Liver (tissue), 3 donors: ENCODE data around the gene C10orf71.

Experiments
- EGR1 ChIP-seq, 2 donors: IDR thresholded peaks; 2 replicates each; pipeline ENCODE4 v1.6.1; 2016 to 2018; ENCODE audit warnings: antibody characterized with exemption in 2 of 2, low read depth in 2 of 2
- FOXA1 ChIP-seq: IDR thresholded peaks from 2 replicates; pipeline ENCODE4 v1.6.1; 2016; ENCODE audit warnings: antibody characterized with exemption
- GABPA ChIP-seq, 2 donors: IDR thresholded peaks in 1 of 2; conservative IDR thresholded peaks in 1 of 2; 2 replicates each; pipeline ENCODE4 v1.6.1; 2016; ENCODE audit warnings: antibody characterized with exemption in 2 of 2, mild to moderate bottlenecking in 1 of 2, moderate library complexity in 1 of 2
- JUND ChIP-seq, 2 donors: IDR thresholded peaks; 2 replicates each; pipeline ENCODE4 v1.6.1; 2016; ENCODE audit warnings: antibody characterized with exemption in 2 of 2
- RAD21 ChIP-seq, 2 donors: IDR thresholded peaks; 2 replicates each; pipeline ENCODE4 v1.6.1; 2016; ENCODE audit warnings: antibody characterized with exemption in 2 of 2, mild to moderate bottlenecking in 2 of 2
- RXRA ChIP-seq, 2 donors: IDR thresholded peaks; 2 replicates each; pipeline ENCODE4 v1.6.1; 2017 to 2018; ENCODE audit warnings: antibody characterized with exemption in 2 of 2, mild to moderate bottlenecking in 1 of 2
- TAF1 ChIP-seq: conservative IDR thresholded peaks from 2 replicates; pipeline ENCODE4 v1.6.1; 2016; ENCODE audit warnings: antibody characterized with exemption, mild to moderate bottlenecking
- YY1 ChIP-seq: IDR thresholded peaks from 2 replicates; pipeline ENCODE4 v1.6.1; 2016; ENCODE audit warnings: antibody characterized with exemption, mild to moderate bottlenecking
- TF ChIP-seq, protein P1 (sequence below): fragments of 150-350 bp; IDR thresholded peaks from 2 replicates; pipeline ENCODE4 v1.5.1; 2017; ENCODE audit warnings: improper control_type of control experiment, low read depth, low read length; ENCODE audit not compliant: missing input control
- TF ChIP-seq, protein P2 (sequence below): IDR thresholded peaks from 2 replicates; pipeline ENCODE4 v1.6.1; 2016; ENCODE audit warnings: antibody characterized with exemption
- TF ChIP-seq, protein P3 (sequence below): IDR thresholded peaks from 2 replicates; pipeline ENCODE4 v1.6.1; 2016; ENCODE audit warnings: antibody characterized with exemption, mild to moderate bottlenecking
- TF ChIP-seq, protein P4 (sequence below): IDR thresholded peaks from 2 replicates; pipeline ENCODE4 v1.6.1; 2016; ENCODE audit warnings: antibody characterized with exemption
- TF ChIP-seq, protein P5 (sequence below): IDR thresholded peaks from 2 replicates; pipeline ENCODE4 v1.6.1; 2016; ENCODE audit warnings: antibody characterized with exemption
- donor health status: healthy.
- donor health status: healthy.

DNA sequence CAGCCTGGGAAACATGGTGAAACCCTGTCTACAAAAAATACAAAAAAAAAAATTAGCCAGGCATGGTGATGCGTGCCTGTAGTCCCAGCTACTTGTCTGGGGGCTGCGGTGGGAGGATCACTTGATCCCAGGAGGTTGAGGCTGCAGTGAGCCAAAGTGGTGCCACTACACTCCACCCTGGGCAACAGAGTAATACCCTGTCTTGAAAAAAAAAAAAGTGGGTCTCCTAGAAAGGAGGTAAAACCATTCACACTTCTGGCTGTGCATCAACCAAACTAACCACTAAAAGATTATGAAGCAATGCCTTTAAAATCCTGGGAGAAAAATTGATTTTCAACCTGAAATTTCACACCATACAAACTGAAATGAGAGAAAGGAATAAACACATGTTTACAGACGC is 35.4 kb upstream of the C10orf71 start:
- TF ChIP-seq GABPA (IDR thresholded peaks at IDR 0.05 in 1 of 2, conservative IDR thresholded peaks at IDR 0.05 in 1 of 2) (no peak), JUND (IDR thresholded peaks at IDR 0.05) (no peak), RXRA (IDR thresholded peaks at IDR 0.05) (no peak), FOXA1 (no peak), TAF1 (no peak), RAD21 (IDR thresholded peaks at IDR 0.05) (no peak), EGR1 (IDR thresholded peaks at IDR 0.05; ENCODE audit: low read depth in 2 of 2) (no peak), YY1 (no peak)
- TF ChIP-seq, protein P1, sequence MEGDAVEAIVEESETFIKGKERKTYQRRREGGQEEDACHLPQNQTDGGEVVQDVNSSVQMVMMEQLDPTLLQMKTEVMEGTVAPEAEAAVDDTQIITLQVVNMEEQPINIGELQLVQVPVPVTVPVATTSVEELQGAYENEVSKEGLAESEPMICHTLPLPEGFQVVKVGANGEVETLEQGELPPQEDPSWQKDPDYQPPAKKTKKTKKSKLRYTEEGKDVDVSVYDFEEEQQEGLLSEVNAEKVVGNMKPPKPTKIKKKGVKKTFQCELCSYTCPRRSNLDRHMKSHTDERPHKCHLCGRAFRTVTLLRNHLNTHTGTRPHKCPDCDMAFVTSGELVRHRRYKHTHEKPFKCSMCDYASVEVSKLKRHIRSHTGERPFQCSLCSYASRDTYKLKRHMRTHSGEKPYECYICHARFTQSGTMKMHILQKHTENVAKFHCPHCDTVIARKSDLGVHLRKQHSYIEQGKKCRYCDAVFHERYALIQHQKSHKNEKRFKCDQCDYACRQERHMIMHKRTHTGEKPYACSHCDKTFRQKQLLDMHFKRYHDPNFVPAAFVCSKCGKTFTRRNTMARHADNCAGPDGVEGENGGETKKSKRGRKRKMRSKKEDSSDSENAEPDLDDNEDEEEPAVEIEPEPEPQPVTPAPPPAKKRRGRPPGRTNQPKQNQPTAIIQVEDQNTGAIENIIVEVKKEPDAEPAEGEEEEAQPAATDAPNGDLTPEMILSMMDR: no peak
- TF ChIP-seq, protein P2, sequence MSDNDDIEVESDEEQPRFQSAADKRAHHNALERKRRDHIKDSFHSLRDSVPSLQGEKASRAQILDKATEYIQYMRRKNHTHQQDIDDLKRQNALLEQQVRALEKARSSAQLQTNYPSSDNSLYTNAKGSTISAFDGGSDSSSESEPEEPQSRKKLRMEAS: no peak
- TF ChIP-seq, protein P3, sequence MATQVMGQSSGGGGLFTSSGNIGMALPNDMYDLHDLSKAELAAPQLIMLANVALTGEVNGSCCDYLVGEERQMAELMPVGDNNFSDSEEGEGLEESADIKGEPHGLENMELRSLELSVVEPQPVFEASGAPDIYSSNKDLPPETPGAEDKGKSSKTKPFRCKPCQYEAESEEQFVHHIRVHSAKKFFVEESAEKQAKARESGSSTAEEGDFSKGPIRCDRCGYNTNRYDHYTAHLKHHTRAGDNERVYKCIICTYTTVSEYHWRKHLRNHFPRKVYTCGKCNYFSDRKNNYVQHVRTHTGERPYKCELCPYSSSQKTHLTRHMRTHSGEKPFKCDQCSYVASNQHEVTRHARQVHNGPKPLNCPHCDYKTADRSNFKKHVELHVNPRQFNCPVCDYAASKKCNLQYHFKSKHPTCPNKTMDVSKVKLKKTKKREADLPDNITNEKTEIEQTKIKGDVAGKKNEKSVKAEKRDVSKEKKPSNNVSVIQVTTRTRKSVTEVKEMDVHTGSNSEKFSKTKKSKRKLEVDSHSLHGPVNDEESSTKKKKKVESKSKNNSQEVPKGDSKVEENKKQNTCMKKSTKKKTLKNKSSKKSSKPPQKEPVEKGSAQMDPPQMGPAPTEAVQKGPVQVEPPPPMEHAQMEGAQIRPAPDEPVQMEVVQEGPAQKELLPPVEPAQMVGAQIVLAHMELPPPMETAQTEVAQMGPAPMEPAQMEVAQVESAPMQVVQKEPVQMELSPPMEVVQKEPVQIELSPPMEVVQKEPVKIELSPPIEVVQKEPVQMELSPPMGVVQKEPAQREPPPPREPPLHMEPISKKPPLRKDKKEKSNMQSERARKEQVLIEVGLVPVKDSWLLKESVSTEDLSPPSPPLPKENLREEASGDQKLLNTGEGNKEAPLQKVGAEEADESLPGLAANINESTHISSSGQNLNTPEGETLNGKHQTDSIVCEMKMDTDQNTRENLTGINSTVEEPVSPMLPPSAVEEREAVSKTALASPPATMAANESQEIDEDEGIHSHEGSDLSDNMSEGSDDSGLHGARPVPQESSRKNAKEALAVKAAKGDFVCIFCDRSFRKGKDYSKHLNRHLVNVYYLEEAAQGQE: no peak
- TF ChIP-seq, protein P4, sequence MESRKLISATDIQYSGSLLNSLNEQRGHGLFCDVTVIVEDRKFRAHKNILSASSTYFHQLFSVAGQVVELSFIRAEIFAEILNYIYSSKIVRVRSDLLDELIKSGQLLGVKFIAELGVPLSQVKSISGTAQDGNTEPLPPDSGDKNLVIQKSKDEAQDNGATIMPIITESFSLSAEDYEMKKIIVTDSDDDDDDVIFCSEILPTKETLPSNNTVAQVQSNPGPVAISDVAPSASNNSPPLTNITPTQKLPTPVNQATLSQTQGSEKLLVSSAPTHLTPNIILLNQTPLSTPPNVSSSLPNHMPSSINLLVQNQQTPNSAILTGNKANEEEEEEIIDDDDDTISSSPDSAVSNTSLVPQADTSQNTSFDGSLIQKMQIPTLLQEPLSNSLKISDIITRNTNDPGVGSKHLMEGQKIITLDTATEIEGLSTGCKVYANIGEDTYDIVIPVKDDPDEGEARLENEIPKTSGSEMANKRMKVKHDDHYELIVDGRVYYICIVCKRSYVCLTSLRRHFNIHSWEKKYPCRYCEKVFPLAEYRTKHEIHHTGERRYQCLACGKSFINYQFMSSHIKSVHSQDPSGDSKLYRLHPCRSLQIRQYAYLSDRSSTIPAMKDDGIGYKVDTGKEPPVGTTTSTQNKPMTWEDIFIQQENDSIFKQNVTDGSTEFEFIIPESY: no peak
- TF ChIP-seq, protein P5, sequence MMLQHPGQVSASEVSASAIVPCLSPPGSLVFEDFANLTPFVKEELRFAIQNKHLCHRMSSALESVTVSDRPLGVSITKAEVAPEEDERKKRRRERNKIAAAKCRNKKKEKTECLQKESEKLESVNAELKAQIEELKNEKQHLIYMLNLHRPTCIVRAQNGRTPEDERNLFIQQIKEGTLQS: no peak
